CD4-positive, alpha-beta T cell treated with Interleukin-6 for 4 hours (primary cell): ENCODE measurements around the gene IL18.
"Not testable (repeated sequence)": the region's sequence is repeated elsewhere in the genome, so short reads cannot be mapped to it uniquely, and the experiment has no call there.

Experiments used
- DNase-seq: peaks from one replicate; pipeline ENCODE4 v3.0.0-alpha.2; 2020; ENCODE audit warnings: mixed read lengths

IL18 gene

GRCh38 chr11:112115386-112115785, 48.5 kb downstream of the IL18 start:
- DNase-seq = no peak

GRCh38 chr11:112114460-112114859, 49.4 kb downstream of the IL18 start:
- DNase-seq = no peak

- no peak for DNase-seq
Observed at GRCh38 chr11:112113539-112114457, 50.1 kb downstream of the IL18 start.

GRCh38 chr11:112106070-112106469, 57.8 kb downstream of the IL18 start:
- no peak for DNase-seq

- DNase-seq = no peak
Observed at GRCh38 chr11:112103446-112103845, 60.4 kb downstream of the IL18 start.

- no peak for DNase-seq
Observed at GRCh38 chr11:112100462-112100861, 63.4 kb downstream of the IL18 start.

GRCh38 chr11:112097734-112098528, 66.0 kb downstream of the IL18 start:
- no peak for DNase-seq

GRCh38 chr11:112096194-112096593, 67.7 kb downstream of the IL18 start:
- no peak for DNase-seq

GRCh38 chr11:112095302-112095701, 68.6 kb downstream of the IL18 start:
- DNase-seq = not testable (repeated sequence)
